Caco-2 (cell line): ENCODE measurements around the gene GALNT14. TPM values are rescaled to one million over a fixed set of nuclear protein-coding genes. Genes with fewer than 3 reads are reported as not detected.

Source experiments
- BruUV-seq: library from RNA; stranded (reverse); fragments of 400-500 nt; replicated peaks from 2 replicates; lab custom pipeline; 2021; lab: Mats Ljungman, UMichigan
- CTCF ChIA-PET: fragments of 300-600 bp; sonication (Branson Sonifier 250); formaldehyde crosslinking; loops from one replicate; lab custom pipeline; 2022; ENCODE audit warnings: antibody characterized with exemption; lab: Charles Lee
- POLR2A ChIA-PET: fragments of 300-600 bp; sonication (Branson Sonifier 250); formaldehyde crosslinking; loops from one replicate; lab custom pipeline; 2022; ENCODE audit warnings: antibody characterized with exemption; lab: Charles Lee
- DNase-seq, 2 experiments: peaks; one replicate each; pipeline versions ENCODE4 v3.0.0 to v3.0.0-alpha.2; 2020 to 2022
- H3K27me3 ChIP-seq: replicated peaks from 2 replicates; pipeline ENCODE4 v1.6.0; 2011; ENCODE audit warnings: low read length; ENCODE audit not compliant: control insufficient read depth, insufficient read depth
- H3K36me3 ChIP-seq: 2 replicates; pipeline ENCODE4 v1.5.1; 2011; ENCODE audit warnings: low read length; ENCODE audit not compliant: control insufficient read depth, insufficient read depth
- H3K4me1 ChIP-seq: fragments of 250-450 bp; sonication (Bioruptor Pico); 2 replicates; pipeline ENCODE4 v1.5.1; 2020; ENCODE audit warnings: mild to moderate bottlenecking
- H3K4me3 ChIP-seq: 2 replicates; pipeline ENCODE4 v1.5.1; 2011; ENCODE audit warnings: low read depth, mild to moderate bottlenecking, control low read depth, low read length
- H3K9me3 ChIP-seq: fragments of 250-450 bp; sonication (Bioruptor Pico); 2 replicates; pipeline ENCODE4 v1.5.1; 2020; ENCODE audit warnings: mild to moderate bottlenecking, moderate library complexity
- H3K27ac Mint-ChIP-seq: one replicate; pipeline ENCODE4 v1.8.0; 2022; ENCODE audit warnings: mixed read lengths; ENCODE audit not compliant: unreplicated experiment
- H3K27me3 Mint-ChIP-seq: one replicate; pipeline ENCODE4 v1.8.0; 2022; ENCODE audit warnings: mixed read lengths; ENCODE audit not compliant: insufficient read depth, unreplicated experiment
- H3K36me3 Mint-ChIP-seq: one replicate; pipeline ENCODE4 v1.8.0; 2022; ENCODE audit warnings: mild to moderate bottlenecking, mixed read lengths; ENCODE audit not compliant: insufficient read depth, unreplicated experiment
- H3K4me1 Mint-ChIP-seq: one replicate; pipeline ENCODE4 v1.8.0; 2022; ENCODE audit warnings: low read depth, mixed read lengths; ENCODE audit not compliant: unreplicated experiment
- H3K4me3 Mint-ChIP-seq: one replicate; pipeline ENCODE4 v1.8.0; 2022; ENCODE audit warnings: mild to moderate bottlenecking, moderate library complexity, mixed read lengths; ENCODE audit not compliant: unreplicated experiment
- H3K9me3 Mint-ChIP-seq: one replicate; pipeline ENCODE4 v1.8.0; 2022; ENCODE audit warnings: mixed read lengths; ENCODE audit not compliant: unreplicated experiment
- intact Hi-C: fragments of 100-400 bp; cut with micrococcal nuclease; formaldehyde crosslinking; loops from one replicate; pipeline ENCODE4 v1.10.0; 2022; ENCODE audit not compliant: unreplicated experiment
- total RNA-seq: library from RNA; stranded (reverse); gene quantifications from 2 replicates; pipeline ENCODE4 v1.2.3, GENCODE V29; 2022
- TF ChIP-seq, protein P1 (sequence below), 2 experiments: fragments of 200-600 bp in 1 of 2; IDR thresholded peaks; 1 replicate in 1 of 2; 2 replicates in 1 of 2; pipeline versions ENCODE4 v1.5.1 to v1.8.0; 2011 to 2022; ENCODE audit warnings: antibody characterized with exemption in 1 of 2, control low read depth in 1 of 2, inconsistent platforms in 1 of 2, low read depth in 1 of 2, low read length in 1 of 2, mild to moderate bottlenecking in 1 of 2, moderate library complexity in 1 of 2; ENCODE audit not compliant: insufficient read depth in 1 of 2, severe bottlenecking in 1 of 2, unreplicated experiment in 1 of 2

The GALNT14 gene
- total RNA-seq, 1 experiment from 2014 or later, result not detected

- no peak overlapping the region for H3K4me3 Mint-ChIP-seq
- intact Hi-C loops, result no loop called here
- Histone ChIP-seq H3K4me1 (no peaks in the 10 kb centered on the region), H3K36me3 (no peaks in the 10 kb centered on the region), H3K4me3 (no peak overlapping the region), H3K27me3 (no peaks in the 10 kb centered on the region; the same call in 1 of the 2 replicates), H3K9me3 (no peaks in the 10 kb centered on the region)
- no peaks in the 10 kb centered on the region for H3K36me3 Mint-ChIP-seq
- peaks cover 16% of the 10 kb centered on the region for H3K27me3 Mint-ChIP-seq
- H3K4me1 Mint-ChIP-seq, result no peaks in the 10 kb centered on the region
- ChIA-PET POLR2A (no interaction called here), CTCF (no interaction called here)
- TF ChIP-seq, protein P1, sequence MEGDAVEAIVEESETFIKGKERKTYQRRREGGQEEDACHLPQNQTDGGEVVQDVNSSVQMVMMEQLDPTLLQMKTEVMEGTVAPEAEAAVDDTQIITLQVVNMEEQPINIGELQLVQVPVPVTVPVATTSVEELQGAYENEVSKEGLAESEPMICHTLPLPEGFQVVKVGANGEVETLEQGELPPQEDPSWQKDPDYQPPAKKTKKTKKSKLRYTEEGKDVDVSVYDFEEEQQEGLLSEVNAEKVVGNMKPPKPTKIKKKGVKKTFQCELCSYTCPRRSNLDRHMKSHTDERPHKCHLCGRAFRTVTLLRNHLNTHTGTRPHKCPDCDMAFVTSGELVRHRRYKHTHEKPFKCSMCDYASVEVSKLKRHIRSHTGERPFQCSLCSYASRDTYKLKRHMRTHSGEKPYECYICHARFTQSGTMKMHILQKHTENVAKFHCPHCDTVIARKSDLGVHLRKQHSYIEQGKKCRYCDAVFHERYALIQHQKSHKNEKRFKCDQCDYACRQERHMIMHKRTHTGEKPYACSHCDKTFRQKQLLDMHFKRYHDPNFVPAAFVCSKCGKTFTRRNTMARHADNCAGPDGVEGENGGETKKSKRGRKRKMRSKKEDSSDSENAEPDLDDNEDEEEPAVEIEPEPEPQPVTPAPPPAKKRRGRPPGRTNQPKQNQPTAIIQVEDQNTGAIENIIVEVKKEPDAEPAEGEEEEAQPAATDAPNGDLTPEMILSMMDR (IDR thresholded peaks at IDR 0.05; ENCODE audit: insufficient read depth in 1 of 2, low read depth in 1 of 2, low read length in 1 of 2, severe bottlenecking in 1 of 2, unreplicated experiment in 1 of 2), result no peak
- no TSS peak for BruUV-seq
- DNase-seq, result no peak
- no peak overlapping the region for H3K27ac Mint-ChIP-seq
- H3K9me3 Mint-ChIP-seq, result no peaks in the 10 kb centered on the region
Measured at GRCh38 chr2:30949435-30949834, 188.8 kb downstream of the GALNT14 start.

- peaks cover 18% of the 10 kb centered on the region for H3K27me3 Mint-ChIP-seq
- H3K9me3 ChIP-seq, result no peaks in the 10 kb centered on the region
- CTCF ChIA-PET, result no interaction called here
- H3K27ac Mint-ChIP-seq, result no peak overlapping the region
- H3K36me3 ChIP-seq, result no peaks in the 10 kb centered on the region
- no peaks in the 10 kb centered on the region for H3K4me1 Mint-ChIP-seq
- no peaks in the 10 kb centered on the region; the same call in 1 of the 2 replicates for H3K27me3 ChIP-seq
- H3K9me3 Mint-ChIP-seq, result no peaks in the 10 kb centered on the region
- no peak overlapping the region for H3K4me3 ChIP-seq
- H3K36me3 Mint-ChIP-seq, result no peaks in the 10 kb centered on the region
- H3K4me1 ChIP-seq, result no peaks in the 10 kb centered on the region
- no peak overlapping the region for H3K4me3 Mint-ChIP-seq
- no TSS peak for BruUV-seq
- POLR2A ChIA-PET, result no interaction called here
- TF ChIP-seq, protein P1 (IDR thresholded peaks at IDR 0.05; ENCODE audit: insufficient read depth in 1 of 2, low read depth in 1 of 2, low read length in 1 of 2, severe bottlenecking in 1 of 2, unreplicated experiment in 1 of 2), result no peak
- DNase-seq, result no peak
- intact Hi-C loops, result no loop called here
Measured at GRCh38 chr2:30948857-30949256, 189.4 kb downstream of the GALNT14 start.

DNA sequence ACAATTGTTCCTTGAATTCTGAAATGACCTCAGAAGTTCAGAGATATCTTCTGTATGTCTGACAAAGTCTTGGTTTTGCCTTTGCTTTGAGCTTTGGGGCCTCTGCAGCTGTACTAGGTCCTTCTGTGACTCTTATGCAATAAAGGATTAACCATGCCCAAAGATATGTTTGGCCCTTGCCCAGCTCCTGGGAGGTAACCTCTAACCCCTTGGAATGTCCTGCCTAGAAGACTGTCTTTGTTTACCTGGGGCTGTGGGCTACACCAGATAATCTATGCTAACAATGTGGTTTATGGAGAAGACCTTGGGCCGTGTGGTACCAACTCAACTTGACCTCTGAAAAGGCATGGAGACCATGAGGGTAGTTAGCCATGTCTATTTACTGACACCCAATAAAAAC lies 190.1 kb downstream of the GALNT14 start:
- TF ChIP-seq, protein P1 (IDR thresholded peaks at IDR 0.05; ENCODE audit: insufficient read depth in 1 of 2, low read depth in 1 of 2, low read length in 1 of 2, severe bottlenecking in 1 of 2, unreplicated experiment in 1 of 2), result no peak

More for the DNA sequence above, 190.1 kb downstream of the GALNT14 start:
- H3K9me3 Mint-ChIP-seq, result no peaks in the 10 kb centered on the region
- H3K4me3 Mint-ChIP-seq, result no peak overlapping the region
- CTCF ChIA-PET, result no interaction called here
- H3K4me1 Mint-ChIP-seq, result no peaks in the 10 kb centered on the region
- Histone ChIP-seq H3K4me1 (no peaks in the 10 kb centered on the region), H3K4me3 (no peak overlapping the region), H3K9me3 (no peaks in the 10 kb centered on the region), H3K36me3 (no peaks in the 10 kb centered on the region), H3K27me3 (no peaks in the 10 kb centered on the region; the same call in 1 of the 2 replicates)
- peaks cover 23% of the 10 kb centered on the region for H3K27me3 Mint-ChIP-seq
- intact Hi-C loops, result no loop called here
- POLR2A ChIA-PET, result no interaction called here
- H3K36me3 Mint-ChIP-seq, result no peaks in the 10 kb centered on the region
- DNase-seq, result no peak
- no TSS peak for BruUV-seq
- no peak overlapping the region for H3K27ac Mint-ChIP-seq
